Posterior vena cava (tissue), 2 donors: ENCODE results near the gene CCDC39. TPM values are rescaled to one million over a fixed set of nuclear protein-coding genes. Genes with fewer than 3 reads are reported as not detected.

Source experiments
- DNase-seq: peaks from one replicate; pipeline ENCODE4 v3.0.0-alpha.2; 2020; ENCODE audit warnings: low spot score
- intact Hi-C, 2 donors: fragments of 100-400 bp; cut with DNase I; formaldehyde crosslinking; loops; one replicate each; pipeline versions ENCODE4 v1.14.1 to v1.14.2; 2022 to 2023
- total RNA-seq, 2 donors: library from RNA; stranded (reverse); fragmentation: NEBNext Ultra II Directional; extraction: Animal tissue kit (Norgen Biotek cat#: 25700); gene quantifications; one replicate each; pipeline ENCODE4 v1.2.1, GENCODE V29; 2021
- donor health status: DM: yes; HTN: yes; CAD: no.
- donor health status: DM: yes; HTN: yes; CAD: no.

CCDC39 gene
- total RNA-seq, 2 donors from 2014 or later = 0.65 to 0.90 TPM

DNA sequence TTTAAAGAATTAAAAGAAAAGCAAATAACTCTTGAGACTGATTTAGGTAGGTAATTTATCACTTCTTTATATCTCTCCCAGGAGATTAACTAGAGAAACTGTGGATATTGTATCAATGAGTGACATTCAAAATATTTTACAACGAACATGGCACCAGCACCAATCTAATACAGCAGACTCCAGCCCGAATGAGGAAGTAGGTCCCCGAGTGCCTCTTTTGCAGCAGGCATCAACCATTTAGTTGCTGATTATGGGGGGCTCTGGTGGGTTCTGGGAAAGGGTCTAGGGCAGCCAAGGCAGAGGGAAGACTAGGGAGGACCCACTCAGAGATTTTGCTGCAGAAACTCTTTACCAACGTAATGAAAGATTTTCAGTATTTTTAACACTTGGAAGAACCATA is 109.1 kb downstream of the CCDC39 start:
- DNase-seq = no peak

DNA sequence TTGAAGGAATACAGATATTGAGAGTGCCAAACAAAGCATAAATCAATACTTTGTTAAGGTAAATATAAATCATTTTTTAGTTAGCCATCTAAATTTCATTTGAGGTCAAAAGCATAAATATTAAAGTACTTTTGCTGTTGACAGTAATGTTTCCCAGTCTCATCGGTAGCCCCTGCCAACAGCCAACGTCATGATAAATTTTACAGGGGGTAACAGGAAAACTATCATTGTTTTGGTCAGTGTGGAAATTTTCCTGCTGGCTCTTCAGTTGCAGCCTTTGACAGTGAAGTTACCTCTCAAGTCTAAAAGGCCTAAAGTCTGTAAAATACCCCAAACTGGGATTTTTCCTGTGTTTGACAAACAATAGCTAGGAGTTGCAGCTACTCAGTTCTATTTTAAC is 114.6 kb downstream of the CCDC39 start:
- no peak for DNase-seq
- intact Hi-C loops = no loop called here

More for the DNA sequence above, 109.1 kb downstream of the CCDC39 start:
- intact Hi-C loops = no loop called here

Other genes with a start within 250 kb of the CCDC39 start
- gene TTC14, start 77.3 kb downstream of the CCDC39 start, total RNA-seq = 10 to 100 TPM; 42.9 to 43.3 TPM
- 10 to 100 TPM; 87.7 to 96.8 TPM for gene FXR1, start 233.2 kb upstream of the CCDC39 start, total RNA-seq